ENCODE measurements around the gene CD300LG. TPM values are rescaled to one million over a fixed set of nuclear protein-coding genes. Genes with fewer than 3 reads are reported as not detected.

CD300LG gene
- total RNA-seq, 4 donors from 2014 or later = 4.0 to 12.9 (median 8.1) TPM

GRCh38 chr17:43857957-43858600 is 11.1 kb downstream of the CD300LG start:
- no peak overlapping the region for H3K27ac ChIP-seq
- no peak for TF ChIP-seq CTCF (IDR thresholded peaks at IDR 0.05)
- no peak for TF ChIP-seq POLR2A (IDR thresholded peaks at IDR 0.05)
- TF ChIP-seq EP300 (IDR thresholded peaks at IDR 0.05) = no peak
- peaks cover 0 to 19% of the 10 kb centered on the region in 2 donors for H3K27me3 ChIP-seq
- WGBS, 2 donors = 49 to 61% methylated on average over 10 to 11 of the region's 12 CpGs
- H3K36me3 ChIP-seq = no peaks in the 10 kb centered on the region
- DNase-seq (ENCODE audit: low spot score in 2 of 2) = no peak
- H3K9me3 ChIP-seq = no peaks in the 10 kb centered on the region
- no peak overlapping the region for H3K4me3 ChIP-seq
- peaks cover 0 to 23% (median 0%) of the 10 kb centered on the region in 4 donors for H3K4me1 ChIP-seq

GRCh38 chr17:43860077-43860725 is 13.2 kb downstream of the CD300LG start:
- TF ChIP-seq EP300 (IDR thresholded peaks at IDR 0.05) = no peak
- no peak for TF ChIP-seq POLR2A (IDR thresholded peaks at IDR 0.05)
- TF ChIP-seq CTCF (IDR thresholded peaks at IDR 0.05) = no peak
- Histone ChIP-seq H3K4me3 (no peak overlapping the region), H3K27me3 (peaks cover 0 to 19% of the 10 kb centered on the region in 2 donors), H3K36me3 (no peaks in the 10 kb centered on the region), H3K4me1 (peaks cover 0 to 23% (median 0%) of the 10 kb centered on the region in 4 donors), H3K9me3 (no peaks in the 10 kb centered on the region), H3K27ac (peak overlapping the region in 1 of 4 donors; percentile 38)
- WGBS, 2 donors = 73 to 74% methylated on average over 11 to 12 of the region's 12 CpGs
- DNase-seq (ENCODE audit: low spot score in 2 of 2) = no peak

GRCh38 chr17:43860927-43861622 is 14.1 kb downstream of the CD300LG start:
- H3K9me3 ChIP-seq = no peaks in the 10 kb centered on the region
- H3K36me3 ChIP-seq = no peaks in the 10 kb centered on the region
- TF ChIP-seq CTCF (IDR thresholded peaks at IDR 0.05) (no peak), EP300 (IDR thresholded peaks at IDR 0.05) (peak in 1 of 2 donors; percentile 17), POLR2A (IDR thresholded peaks at IDR 0.05) (no peak)
- DNase-seq (ENCODE audit: low spot score in 2 of 2) = no peak
- 39 to 58% methylated on average over 9 of the region's 9 CpGs for WGBS, 2 donors
- peak overlapping the region in 1 of 4 donors; percentile 38 for H3K27ac ChIP-seq
- peaks cover 0 to 23% (median 0%) of the 10 kb centered on the region in 4 donors for H3K4me1 ChIP-seq
- no peak overlapping the region for H3K4me3 ChIP-seq
- H3K27me3 ChIP-seq = peaks cover 0 to 13% of the 10 kb centered on the region in 2 donors

GRCh38 chr17:43861960-43862359 is 15.0 kb downstream of the CD300LG start:
- DNase-seq (ENCODE audit: low spot score in 2 of 2) = no peak
- H3K9me3 ChIP-seq = no peaks in the 10 kb centered on the region
- no peaks in the 10 kb centered on the region for H3K36me3 ChIP-seq
- peaks cover 0 to 23% (median 0%) of the 10 kb centered on the region in 4 donors for H3K4me1 ChIP-seq
- H3K27ac ChIP-seq = peak overlapping the region in 1 of 4 donors; percentile 38
- H3K4me3 ChIP-seq = no peak overlapping the region
- TF ChIP-seq CTCF (IDR thresholded peaks at IDR 0.05) = no peak
- no peak for TF ChIP-seq EP300 (IDR thresholded peaks at IDR 0.05)
- TF ChIP-seq POLR2A (IDR thresholded peaks at IDR 0.05) = no peak
- H3K27me3 ChIP-seq = peaks cover 0 to 10% of the 10 kb centered on the region in 2 donors
- WGBS, 2 donors = 83 to 88% methylated on average over 8 to 9 of the region's 9 CpGs
